Keratinocyte (primary cell): ENCODE results near the gene LHX3. TPM values are rescaled to one million over a fixed set of nuclear protein-coding genes. Genes with fewer than 3 reads are reported as not detected.

Experiments used
- DNase-seq: peaks from one replicate; pipeline ENCODE4 v3.0.0-alpha.2; 2011; ENCODE audit warnings: low read depth, missing footprints, low spot score
- FAIRE-seq: peaks from 2 replicates; lab custom pipeline; 2011; peaks lifted over from hg19 to GRCh38; lab: Jason Lieb, UNC
- H2AFZ ChIP-seq: 2 replicates; pipeline ENCODE4 v1.6.0; 2012; ENCODE audit warnings: low read length, control low read depth, inconsistent platforms; ENCODE audit not compliant: control insufficient read depth
- H3K27ac ChIP-seq: 2 replicates; pipeline ENCODE4 v1.5.1; 2011; ENCODE audit warnings: low read length; ENCODE audit not compliant: control insufficient read depth, insufficient read depth
- H3K27me3 ChIP-seq: 3 replicates; pipeline ENCODE4 v1.6.0; 2011; ENCODE audit warnings: low read length; ENCODE audit not compliant: control insufficient read depth, insufficient read depth; ENCODE audit errors: extremely low read depth
- H3K36me3 ChIP-seq, 2 experiments: 2 replicates in 1 of 2; 3 replicates in 1 of 2; pipeline ENCODE4 v1.5.1; 2011; ENCODE audit warnings: low read length in 2 of 2, mild to moderate bottlenecking in 1 of 2; ENCODE audit not compliant: control insufficient read depth in 2 of 2, insufficient read depth in 2 of 2; ENCODE audit errors: extremely low read depth in 1 of 2
- H3K4me1 ChIP-seq: 3 replicates; pipeline ENCODE4 v1.5.1; 2011; ENCODE audit warnings: low read length; ENCODE audit not compliant: control insufficient read depth, insufficient read depth; ENCODE audit errors: extremely low read depth
- H3K4me2 ChIP-seq: 3 replicates; pipeline ENCODE4 v1.6.0; 2011; ENCODE audit warnings: low read depth, low read length; ENCODE audit not compliant: control insufficient read depth, insufficient read depth; ENCODE audit errors: extremely low read depth
- H3K4me3 ChIP-seq, 3 experiments: fragments of 200-600 bp in 1 of 3; sonication (generic) in 1 of 3; 2 replicates in 2 of 3; 3 replicates in 1 of 3; pipeline ENCODE4 v1.5.1; 2011 to 2016; ENCODE audit warnings: low read length in 3 of 3, mild to moderate bottlenecking in 3 of 3, control low read depth in 2 of 3, inconsistent platforms in 1 of 3, low read depth in 1 of 3, mixed read lengths in 1 of 3, mixed run types in 1 of 3, moderate library complexity in 1 of 3; ENCODE audit not compliant: control insufficient read depth in 2 of 3, insufficient read depth in 2 of 3; ENCODE audit errors: extremely low read depth in 1 of 3
- H3K79me2 ChIP-seq: 2 replicates; pipeline ENCODE4 v1.6.0; 2012; ENCODE audit warnings: low read length; ENCODE audit not compliant: control insufficient read depth, insufficient read depth
- H3K9ac ChIP-seq: 3 replicates; pipeline ENCODE4 v1.6.0; 2011; ENCODE audit warnings: low read length; ENCODE audit not compliant: control insufficient read depth, insufficient read depth; ENCODE audit errors: extremely low read depth
- H3K9me1 ChIP-seq: 3 replicates; pipeline ENCODE4 v1.6.0; 2011; ENCODE audit warnings: low read length; ENCODE audit not compliant: control insufficient read depth, insufficient read depth; ENCODE audit errors: extremely low read depth
- H3K9me3 ChIP-seq: 2 replicates; pipeline ENCODE4 v1.5.1; 2012; ENCODE audit warnings: low read depth, low read length; ENCODE audit not compliant: control insufficient read depth
- H4K20me1 ChIP-seq: 3 replicates; pipeline ENCODE4 v1.6.0; 2011; ENCODE audit warnings: low read length; ENCODE audit not compliant: control insufficient read depth, insufficient read depth; ENCODE audit errors: extremely low read depth
- CTCF ChIP-seq, 3 experiments: IDR thresholded peaks in 1 of 3; conservative IDR thresholded peaks in 1 of 3; optimal IDR thresholded peaks in 1 of 3; 2 replicates in 2 of 3; 3 replicates in 1 of 3; pipeline versions ENCODE3 to v1.5.1; 2011; ENCODE audit warnings: low read length in 3 of 3, mild to moderate bottlenecking in 3 of 3, moderate library complexity in 2 of 3, control low read depth in 1 of 3, inconsistent platforms in 1 of 3; ENCODE audit not compliant: insufficient read depth in 2 of 3; ENCODE audit errors: extremely low read depth in 1 of 3
- EZH2 ChIP-seq: IDR thresholded peaks from one replicate; pipeline ENCODE4 v1.6.1; 2012; ENCODE audit warnings: inconsistent platforms, mild to moderate bottlenecking, low read length, moderate library complexity
- dilution Hi-C: fragments of 300-500 bp; cut with MboI; formaldehyde crosslinking; loops from one replicate; pipeline ENCODE4 v1.7.0; 2020; ENCODE audit warnings: low sequenced_read_pairs; ENCODE audit not compliant: extremely low pct_ligation_motif_present
- polyA plus RNA-seq, 5 experiments: library from polyadenylated mRNA; depleted of rRNA in 3 of 5; stranded (reverse) in 3 of 5; stranded (forward) in 1 of 5; unstranded in 1 of 5; fragments of >200 nt; gene quantifications; 1 replicate in 1 of 5; 2 replicates in 3 of 5; 3 replicates in 1 of 5; pipeline versions ENCODE4 v1.2.1 to v1.2.3, GENCODE V29; 2011 to 2012; ENCODE audit warnings: missing spikeins in 2 of 5, low read depth in 1 of 5, low replicate concordance in 1 of 5

LHX3 gene
- polyA plus RNA-seq, 1 donor (not counting 4 experiments of a cell fraction or from before 2014, with no cell fraction given): not detected

- H2AFZ ChIP-seq: no peak overlapping the region
- H3K9ac ChIP-seq: no peak overlapping the region
- H3K4me2 ChIP-seq: no peak overlapping the region
- TF ChIP-seq EZH2 (peak; percentile 76), CTCF (optimal IDR thresholded peaks at IDR 0.05 in 1 of 3, IDR thresholded peaks at IDR 0.05 in 1 of 3, conservative IDR thresholded peaks at IDR 0.05 in 1 of 3; ENCODE audit: extremely low read depth in 1 of 3, insufficient read depth in 2 of 3, low read length in 3 of 3) (no peak)
- peaks cover 0 to 1% of the 10 kb centered on the region in 2 experiments for H3K36me3 ChIP-seq
- dilution Hi-C loops: no loop called here
- H3K9me3 ChIP-seq: no peaks in the 10 kb centered on the region
- H4K20me1 ChIP-seq: peaks cover 15% of the 10 kb centered on the region
- H3K4me3 ChIP-seq: no peak overlapping the region
- H3K9me1 ChIP-seq: no peaks in the 10 kb centered on the region
- H3K27ac ChIP-seq: no peak overlapping the region
- no peaks in the 10 kb centered on the region for H3K4me1 ChIP-seq
- H3K79me2 ChIP-seq: no peaks in the 10 kb centered on the region
- FAIRE-seq (no peak), DNase-seq (no peak)
- H3K27me3 ChIP-seq: peaks cover 60% of the 10 kb centered on the region
Observed at GRCh38 chr9:136203408-136204144, 1.4 kb downstream of the LHX3 start.

GRCh38 chr9:136202454-136203407 is 2.2 kb downstream of the LHX3 start:
- no peaks in the 10 kb centered on the region for H3K9me1 ChIP-seq
- H3K4me3 ChIP-seq: no peak overlapping the region
- H4K20me1 ChIP-seq: peaks cover 13% of the 10 kb centered on the region
- FAIRE-seq (no peak), DNase-seq (no peak)
- dilution Hi-C loops: no loop called here
- no peaks in the 10 kb centered on the region for H3K4me1 ChIP-seq
- no peaks in the 10 kb centered on the region for H3K9me3 ChIP-seq
- peaks cover 68% of the 10 kb centered on the region for H3K27me3 ChIP-seq
- no peaks in the 10 kb centered on the region for H3K36me3 ChIP-seq
- H3K4me2 ChIP-seq: no peak overlapping the region
- no peak overlapping the region for H2AFZ ChIP-seq
- no peak overlapping the region for H3K9ac ChIP-seq
- TF ChIP-seq EZH2 (peak; percentile 93), CTCF (optimal IDR thresholded peaks at IDR 0.05 in 1 of 3, IDR thresholded peaks at IDR 0.05 in 1 of 3, conservative IDR thresholded peaks at IDR 0.05 in 1 of 3; ENCODE audit: extremely low read depth in 1 of 3, insufficient read depth in 2 of 3, low read length in 3 of 3) (no peak)
- H3K79me2 ChIP-seq: no peaks in the 10 kb centered on the region
- H3K27ac ChIP-seq: no peak overlapping the region
